PC-3 (cell line): ENCODE measurements around the gene PKN1. TPM values are rescaled to one million over a fixed set of nuclear protein-coding genes. Genes with fewer than 3 reads are reported as not detected.

Experiments used
- ATAC-seq: fragments of 200-7000 bp; cut with Tn5 transposase; 2 replicates; pipeline ENCODE4 v1.9.1; 2020; ENCODE audit warnings: mild to moderate bottlenecking, moderate library complexity
- BruUV-seq: library from RNA; stranded (reverse); fragments of 400-500 nt; replicated peaks from 2 replicates; lab custom pipeline; 2021; lab: Mats Ljungman, UMichigan
- CTCF ChIA-PET: fragments of 300-600 bp; sonication (Branson Sonifier 250); formaldehyde crosslinking; loops from one replicate; lab custom pipeline; 2022; ENCODE audit warnings: antibody characterized with exemption; lab: Charles Lee
- POLR2A ChIA-PET: fragments of 300-600 bp; sonication (Branson Sonifier 250); formaldehyde crosslinking; loops from one replicate; lab custom pipeline; 2022; ENCODE audit warnings: antibody characterized with exemption; ENCODE audit not compliant: unreplicated experiment; lab: Charles Lee
- DNase-seq: peaks from one replicate; pipeline ENCODE4 v3.0.0-alpha.2; 2015
- H2AFZ ChIP-seq: fragments of 300-600 bp; sonication (generic); 2 replicates; pipeline ENCODE4 v1.6.0; 2016; ENCODE audit warnings: antibody characterized with exemption, low read length
- H3F3A ChIP-seq: fragments of 300-600 bp; sonication (generic); one replicate; pipeline ENCODE4 v1.6.0; 2017; ENCODE audit warnings: antibody characterized with exemption, low read length, control low read depth, mild to moderate bottlenecking; ENCODE audit not compliant: unreplicated experiment
- H3K27ac ChIP-seq: fragments of 300-600 bp; sonication (generic); 2 replicates; pipeline ENCODE4 v1.5.1; 2016; ENCODE audit warnings: mild to moderate bottlenecking, low read length
- H3K27me3 ChIP-seq: fragments of 300-600 bp; sonication (generic); 2 replicates; pipeline ENCODE4 v1.6.1; 2016; ENCODE audit warnings: low read length, mixed read lengths
- H3K36me3 ChIP-seq: fragments of 300-600 bp; sonication (generic); 2 replicates; pipeline ENCODE4 v1.6.1; 2016; ENCODE audit warnings: low read depth, mixed run types, low read length, mixed read lengths
- H3K4me1 ChIP-seq: fragments of 300-600 bp; sonication (generic); 2 replicates; pipeline ENCODE4 v1.5.1; 2016; ENCODE audit warnings: low read length; ENCODE audit not compliant: insufficient read depth
- H3K4me2 ChIP-seq: fragments of 300-600 bp; sonication (generic); 2 replicates; pipeline ENCODE4 v1.6.0; 2016; ENCODE audit warnings: low read length
- H3K4me3 ChIP-seq: fragments of 300-600 bp; sonication (generic); 2 replicates; pipeline ENCODE4 v1.5.1; 2016; ENCODE audit warnings: mild to moderate bottlenecking, low read length, mixed read lengths
- H3K79me2 ChIP-seq: fragments of 300-600 bp; sonication (generic); 2 replicates; pipeline ENCODE4 v1.6.1; 2017; ENCODE audit warnings: low read length, mixed read lengths
- H3K9ac ChIP-seq: fragments of 300-600 bp; sonication (generic); 2 replicates; pipeline ENCODE4 v1.6.0; 2016; ENCODE audit warnings: mild to moderate bottlenecking, low read length
- H3K9me2 ChIP-seq: fragments of 300-600 bp; sonication (generic); replicated peaks from 2 replicates; pipeline ENCODE4 v1.6.1; 2016; ENCODE audit warnings: mixed run types, low read length, mixed read lengths
- H3K9me3 ChIP-seq: fragments of 300-600 bp; sonication (generic); 2 replicates; pipeline ENCODE4 v1.6.1; 2016; ENCODE audit warnings: low read length, mixed read lengths
- H4K20me1 ChIP-seq: fragments of 300-600 bp; sonication (generic); 2 replicates; pipeline ENCODE4 v1.6.1; 2016; ENCODE audit warnings: low read length, mixed read lengths
- CTCF ChIP-seq: fragments of 300-600 bp; sonication (generic); conservative IDR thresholded peaks from 2 replicates; pipeline ENCODE4 v1.5.1; 2017; ENCODE audit warnings: antibody characterized with exemption, low read depth, mild to moderate bottlenecking, low read length
- EZH2 ChIP-seq: fragments of 300-600 bp; sonication (generic); IDR thresholded peaks from one replicate; pipeline ENCODE4 v1.6.1; 2017; ENCODE audit warnings: antibody characterized with exemption, mild to moderate bottlenecking, low read length; ENCODE audit not compliant: unreplicated experiment
- EZH2phosphoT487 ChIP-seq: fragments of 300-600 bp; sonication (generic); IDR thresholded peaks from 2 replicates; pipeline ENCODE4 v1.6.1; 2018; ENCODE audit warnings: mild to moderate bottlenecking, antibody characterized with exemption, low read length, borderline replicate concordance
- intact Hi-C: fragments of 100-400 bp; cut with micrococcal nuclease; formaldehyde crosslinking; loops from 2 replicates; pipeline ENCODE4 v1.9.0; 2023
- total RNA-seq: library from RNA; depleted of rRNA; stranded (reverse); fragments of >200 nt; gene quantifications from 2 replicates; pipeline ENCODE4 v1.2.3, GENCODE V29; 2014

Gene PKN1
- total RNA-seq, 1 experiment from 2014 or later, result 186 TPM

GRCh38 chr19:14516746-14517438 is 83.8 kb downstream of the PKN1 start:
- CTCF ChIA-PET, result interaction anchor here (0.6 to 1.1 kb wide), 2 partner anchors 39 to 42 kb away, joined by 4 read pairs; no protein-coding TSS in a partner anchor
- H3K4me1 ChIP-seq, result peaks cover 43% of the 10 kb centered on the region
- intact Hi-C loops, result loop anchor here (1.0 to 2.0 kb wide), 2 partner anchors 11 to 30 kb away; no protein-coding TSS in a partner anchor

GRCh38 chr19:14517446-14517839 is 84.3 kb downstream of the PKN1 start:
- TF ChIP-seq EZH2, result no peak
- ATAC-seq, result peak; percentile 0; the same call in 1 of the 2 replicates
- Histone ChIP-seq H3K9me2 (no peaks in the 10 kb centered on the region), H3F3A (peaks cover 33% of the 10 kb centered on the region), H3K79me2 (peaks cover 46% of the 10 kb centered on the region), H3K27me3 (no peaks in the 10 kb centered on the region), H3K36me3 (peaks cover 38% of the 10 kb centered on the region), H3K4me3 (peak overlapping the region; percentile 96), H3K9ac (peak overlapping the region; percentile 92), H3K4me2 (peak overlapping the region; percentile 98), H4K20me1 (peaks cover 39% of the 10 kb centered on the region), H3K9me3 (no peaks in the 10 kb centered on the region), H3K4me1 (peaks cover 43% of the 10 kb centered on the region), H3K27ac (peak overlapping the region; percentile 77; the same call in 1 of the 2 replicates), H2AFZ (no peak overlapping the region)
- POLR2A ChIA-PET, result interaction anchor here (0.5 to 1.9 kb wide), 4 partner anchors 8 to 21 kb away, joined by 3 to 11 read pairs (median 4); no protein-coding TSS in a partner anchor
- CTCF ChIA-PET, result interaction anchor here (0.6 to 1.1 kb wide), 2 partner anchors 38 to 43 kb away, joined by 4 read pairs; no protein-coding TSS in a partner anchor
- no TSS peak for BruUV-seq
- intact Hi-C loops, result loop anchor here (2.0 kb wide), 1 partner anchor 31 kb away; no protein-coding TSS in a partner anchor
- no peak for DNase-seq

More at GRCh38 chr19:14516746-14517438, 83.8 kb downstream of the PKN1 start:
- Histone ChIP-seq H3K4me2 (peak overlapping the region; percentile 98), H4K20me1 (peaks cover 39% of the 10 kb centered on the region), H2AFZ (no peak overlapping the region), H3F3A (peaks cover 33% of the 10 kb centered on the region), H3K27me3 (no peaks in the 10 kb centered on the region), H3K9ac (peak overlapping the region; percentile 92), H3K9me3 (no peaks in the 10 kb centered on the region), H3K36me3 (peaks cover 38% of the 10 kb centered on the region), H3K27ac (peak overlapping the region; percentile 77; the same call in 1 of the 2 replicates), H3K9me2 (no peaks in the 10 kb centered on the region), H3K79me2 (peaks cover 46% of the 10 kb centered on the region), H3K4me3 (peak overlapping the region; percentile 96)
- TF ChIP-seq EZH2phosphoT487 (no peak), EZH2 (no peak), CTCF (no peak)
- DNase-seq, result no peak
- BruUV-seq, result TSS peak; percentile 63
- ATAC-seq, result no peak
- POLR2A ChIA-PET, result interaction anchor here (0.5 to 1.9 kb wide), 5 partner anchors 7 to 382 kb away, joined by 3 to 11 read pairs (median 4); no protein-coding TSS in a partner anchor

GRCh38 chr19:14517840-14518505 is 84.9 kb downstream of the PKN1 start, which contains the start of gene DNAJB1:
Gene DNAJB1, minus strand, starts transcription at chr19:14518397. Its CDS starts 48 bp downstream, at chr19:14518349.
- no peak for TF ChIP-seq EZH2
- H3F3A ChIP-seq, result peaks cover 33% of the 10 kb centered on the region
- no TSS peak for BruUV-seq
- peak within 1 kb of the TSS; percentile 70 for H2AFZ ChIP-seq
- peaks cover 43% of the 10 kb centered on the region for H3K4me1 ChIP-seq
- H3K36me3 ChIP-seq, result peaks cover 38% of the 10 kb centered on the region
- no peaks in the 10 kb centered on the region for H3K27me3 ChIP-seq
- peak within 1 kb of the TSS; percentile 92 for H3K9ac ChIP-seq
- peaks cover 46% of the 10 kb centered on the region for H3K79me2 ChIP-seq
- H3K9me3 ChIP-seq, result no peaks in the 10 kb centered on the region
- ATAC-seq (peak; percentile 63), DNase-seq (peak; percentile 76)
- ChIA-PET CTCF (interaction anchor here (0.5 to 1.1 kb wide), 8 partner anchors 11 to 377 kb away, joined by 3 to 6 read pairs (median 4); no protein-coding TSS in a partner anchor), POLR2A (interaction anchor here (0.5 to 1.9 kb wide), 10 partner anchors 9 to 500 kb away, joined by 3 to 15 read pairs (median 5); partner anchors contain the start of gene GIPC1)
- H3K9me2 ChIP-seq, result no peaks in the 10 kb centered on the region
- peak within 1 kb of the TSS; percentile 98 for H3K4me2 ChIP-seq
- H4K20me1 ChIP-seq, result peaks cover 39% of the 10 kb centered on the region
- peak within 1 kb of the TSS; percentile 93 for H3K27ac ChIP-seq
- peak within 1 kb of the TSS; percentile 96 for H3K4me3 ChIP-seq
- intact Hi-C loops, result loop anchor here (2.0 kb wide), 1 partner anchor 31 kb away; no protein-coding TSS in a partner anchor
